ENCODE results near the gene ADCY9. TPM values are rescaled to one million over a fixed set of nuclear protein-coding genes. Genes with fewer than 3 reads are reported as not detected.
A peak's percentile ranks its signal among the peaks of the same experiment; 100 is the strongest.

ADCY9 gene
- total and polyA plus RNA-seq, 2 experiments from 2014 or later, result 2.2 to 18.3 TPM

- TF ChIP-seq REST (IDR thresholded peaks at IDR 0.05; ENCODE audit: unreplicated experiment) (no peak), EZH2 (IDR thresholded peaks at IDR 0.05; ENCODE audit: low read depth, unreplicated experiment) (no peak), ZNF331 (CRISPR knock-in tag; IDR thresholded peaks at IDR 0.05; ENCODE audit: low read depth) (no peak), ETS1 (IDR thresholded peaks at IDR 0.05) (no peak), ZNF114 (CRISPR knock-in tag; IDR thresholded peaks at IDR 0.05) (no peak)
Measured at GRCh38 chr16:4015275-4016004, 100.8 kb downstream of the ADCY9 start (continued).

GRCh38 chr16:4011940-4012629 lies 104.2 kb downstream of the ADCY9 start:
- no peak overlapping the region; the same call in 1 of the 2 replicates for H3K27ac Mint-ChIP-seq
- H3K4me2 ChIP-seq, result peak overlapping the region; percentile 56; the same call in 1 of the 2 replicates
- no peak overlapping the region for H3K4me3 ChIP-seq
- no peaks in the 10 kb centered on the region for H3K36me3 ChIP-seq (ENCODE audit: insufficient read depth)
- peaks cover 8% of the 10 kb centered on the region for H3K27me3 Mint-ChIP-seq (ENCODE audit: insufficient read depth, low read depth, poor library complexity)
- no peak overlapping the region for H2AFZ ChIP-seq
- H3K9me2 ChIP-seq (ENCODE audit: insufficient read depth), result no peaks in the 10 kb centered on the region
- no peaks in the 10 kb centered on the region; the same call in 1 of the 2 replicates for H3F3A ChIP-seq (replicated peaks; ENCODE audit: low read depth)
- H3K4me1 Mint-ChIP-seq, result peaks cover 49% of the 10 kb centered on the region
- ATAC-seq (no peak), DNase-seq (ENCODE audit: low spot score) (no peak)
- no peak for TF ChIP-seq STAT1 (IDR thresholded peaks at IDR 0.05; ENCODE audit: unreplicated experiment)
- no peak for TF ChIP-seq ZNF114 (CRISPR knock-in tag; IDR thresholded peaks at IDR 0.05)
- H3K36me3 Mint-ChIP-seq (ENCODE audit: low read depth), result no peaks in the 10 kb centered on the region; the same call in 2 of the 3 replicates
- no peaks in the 10 kb centered on the region for H3K9me3 Mint-ChIP-seq
- peak overlapping the region; percentile 87; the same call in 1 of the 2 replicates for H3K27ac ChIP-seq (ENCODE audit: low read depth)
- no peak overlapping the region for H3K4me3 Mint-ChIP-seq
- H3K79me2 ChIP-seq (replicated peaks; ENCODE audit: insufficient read depth), result no peaks in the 10 kb centered on the region
- H4K20me1 ChIP-seq (replicated peaks; ENCODE audit: insufficient read depth), result no peaks in the 10 kb centered on the region
- H3K27me3 ChIP-seq (ENCODE audit: insufficient read depth), result no peaks in the 10 kb centered on the region
- H3K4me1 ChIP-seq (ENCODE audit: insufficient read depth), result peaks cover 59% of the 10 kb centered on the region

Data from GM23338 (cell line).